Mucosa of descending colon (tissue), 3 donors: ENCODE data around the gene PALD1. TPM values are rescaled to one million over a fixed set of nuclear protein-coding genes. Genes with fewer than 3 reads are reported as not detected.
A peak's percentile ranks its signal among the peaks of the same experiment; 100 is the strongest.
"Not testable (repeated sequence)": the region's sequence is repeated elsewhere in the genome, so short reads cannot be mapped to it uniquely, and the experiment has no call there.

ENCODE experiments used
- ATAC-seq: fragments of 200-7000 bp; cut with Tn5 transposase; one replicate; pipeline ENCODE4 v1.9.1; 2020; ENCODE audit warnings: mild to moderate bottlenecking, moderate library complexity
- DNase-seq, 3 donors: peaks; one replicate each; pipeline ENCODE4 v3.0.0-alpha.2; 2020
- H3K36me3 ChIP-seq: fragments of 200-600 bp; one replicate; pipeline ENCODE4 v1.8.0; 2021; ENCODE audit warnings: low read depth, mild to moderate bottlenecking
- H3K4me1 ChIP-seq: fragments of 200-600 bp; one replicate; pipeline ENCODE4 v1.8.0; 2021; ENCODE audit warnings: low read depth, mild to moderate bottlenecking
- H3K4me3 ChIP-seq: fragments of 200-600 bp; one replicate; pipeline ENCODE4 v1.8.0; 2021; ENCODE audit warnings: mild to moderate bottlenecking
- H3K9me3 ChIP-seq: fragments of 200-600 bp; one replicate; pipeline ENCODE4 v1.8.0; 2021; ENCODE audit warnings: mild to moderate bottlenecking
- intact Hi-C, 2 donors: fragments of 100-400 bp; cut with DNase I in 1 of 2; cut with micrococcal nuclease in 1 of 2; formaldehyde crosslinking; loops; one replicate each; pipeline versions ENCODE4 v1.11.0 to v1.11.1; 2022; cut with DNase I, micrococcal nuclease
- total RNA-seq, 3 donors: library from RNA; stranded (reverse); fragmentation: NEBNext Ultra II Directional in 2 of 3; extraction: Animal tissue kit (Norgen Biotek cat#: 25700) in 2 of 3; gene quantifications; one replicate each; pipeline versions ENCODE4 v1.2.1 to v1.2.4, GENCODE V29; 2021 to 2023
- TF ChIP-seq, protein P1 (sequence below): fragments of 200-600 bp; IDR thresholded peaks from one replicate; pipeline ENCODE4 v1.8.0; 2022; ENCODE audit warnings: antibody characterized with exemption, mild to moderate bottlenecking
- donor health status: DM: no; HTN: no; CAD: no; lungs with moderate emphysema.
- donor health status: DM: no; HTN: no; CAD: no.
- donor health status: DM: no; HTN: yes; CAD: no.

PALD1 gene
- total RNA-seq, 3 donors from 2014 or later, result 1.9 to 15.9 (median 3.2) TPM

- DNase-seq (no peak), ATAC-seq (peak; percentile 14)
- Histone ChIP-seq H3K4me1 (peaks cover 20% of the 10 kb centered on the region), H3K36me3 (no peaks in the 10 kb centered on the region), H3K4me3 (no peak overlapping the region), H3K9me3 (no peaks in the 10 kb centered on the region)
- intact Hi-C loops, result no loop called here
- TF ChIP-seq, protein P1, sequence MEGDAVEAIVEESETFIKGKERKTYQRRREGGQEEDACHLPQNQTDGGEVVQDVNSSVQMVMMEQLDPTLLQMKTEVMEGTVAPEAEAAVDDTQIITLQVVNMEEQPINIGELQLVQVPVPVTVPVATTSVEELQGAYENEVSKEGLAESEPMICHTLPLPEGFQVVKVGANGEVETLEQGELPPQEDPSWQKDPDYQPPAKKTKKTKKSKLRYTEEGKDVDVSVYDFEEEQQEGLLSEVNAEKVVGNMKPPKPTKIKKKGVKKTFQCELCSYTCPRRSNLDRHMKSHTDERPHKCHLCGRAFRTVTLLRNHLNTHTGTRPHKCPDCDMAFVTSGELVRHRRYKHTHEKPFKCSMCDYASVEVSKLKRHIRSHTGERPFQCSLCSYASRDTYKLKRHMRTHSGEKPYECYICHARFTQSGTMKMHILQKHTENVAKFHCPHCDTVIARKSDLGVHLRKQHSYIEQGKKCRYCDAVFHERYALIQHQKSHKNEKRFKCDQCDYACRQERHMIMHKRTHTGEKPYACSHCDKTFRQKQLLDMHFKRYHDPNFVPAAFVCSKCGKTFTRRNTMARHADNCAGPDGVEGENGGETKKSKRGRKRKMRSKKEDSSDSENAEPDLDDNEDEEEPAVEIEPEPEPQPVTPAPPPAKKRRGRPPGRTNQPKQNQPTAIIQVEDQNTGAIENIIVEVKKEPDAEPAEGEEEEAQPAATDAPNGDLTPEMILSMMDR, result no peak
Measured at GRCh38 chr10:70480239-70480861, 1.8 kb downstream of the PALD1 start.

- intact Hi-C loops, result no loop called here
Measured at GRCh38 chr10:70481105-70481504, 2.5 kb downstream of the PALD1 start.

GRCh38 chr10:70481831-70482530 lies 3.4 kb downstream of the PALD1 start:
- no peaks in the 10 kb centered on the region for H3K36me3 ChIP-seq
- H3K4me3 ChIP-seq, result no peak overlapping the region
- ATAC-seq (no peak), DNase-seq (peak in 1 of 3 donors; percentile 36)
- TF ChIP-seq, protein P1, result no peak
- intact Hi-C loops, result no loop called here
- H3K4me1 ChIP-seq, result peaks cover 20% of the 10 kb centered on the region
- no peaks in the 10 kb centered on the region for H3K9me3 ChIP-seq

More at GRCh38 chr10:70481105-70481504, 2.5 kb downstream of the PALD1 start:
- ATAC-seq (no peak), DNase-seq (no peak)
- Histone ChIP-seq H3K36me3 (no peaks in the 10 kb centered on the region), H3K4me3 (no peak overlapping the region), H3K9me3 (no peaks in the 10 kb centered on the region), H3K4me1 (peaks cover 20% of the 10 kb centered on the region)
- TF ChIP-seq, protein P1, result no peak

GRCh38 chr10:70482982-70483760 lies 4.6 kb downstream of the PALD1 start:
- no peak overlapping the region for H3K4me3 ChIP-seq
- intact Hi-C loops, result no loop called here
- no peaks in the 10 kb centered on the region for H3K36me3 ChIP-seq
- peaks cover 15% of the 10 kb centered on the region for H3K4me1 ChIP-seq
- DNase-seq (no peak), ATAC-seq (no peak)
- TF ChIP-seq, protein P1, result no peak
- H3K9me3 ChIP-seq, result no peaks in the 10 kb centered on the region

- not testable (repeated sequence) for ATAC-seq
Measured at GRCh38 chr10:70483872-70484271, 5.3 kb downstream of the PALD1 start.

GRCh38 chr10:70487824-70488223 lies 9.3 kb downstream of the PALD1 start:
- Histone ChIP-seq H3K36me3 (no peaks in the 10 kb centered on the region), H3K4me1 (no peaks in the 10 kb centered on the region), H3K4me3 (no peak overlapping the region), H3K9me3 (no peaks in the 10 kb centered on the region)
- no peak for ATAC-seq
- no peak for DNase-seq
- intact Hi-C loops, result no loop called here
- TF ChIP-seq, protein P1, result no peak

More at GRCh38 chr10:70483872-70484271, 5.3 kb downstream of the PALD1 start:
- intact Hi-C loops, H3K4me3 ChIP-seq, H3K9me3 ChIP-seq, DNase-seq, H3K36me3 ChIP-seq: not testable (repeated sequence)
- H3K4me1 ChIP-seq, result peaks cover 13% of the 10 kb centered on the region
